GM23338 (cell line): Measurements from ENCODE around the gene BCAR3.

Experiments used
- CTCF ChIP-seq, 2 experiments: fragments of 200-600 bp in 1 of 2; sonication (generic) in 1 of 2; conservative IDR thresholded peaks; 2 replicates each; pipeline versions ENCODE4 v1.5.1 to v1.6.1; 2016 to 2017; ENCODE audit warnings: antibody characterized with exemption in 2 of 2, low read depth in 2 of 2, mild to moderate bottlenecking in 2 of 2, moderate library complexity in 1 of 2
- EZH2phosphoT487 ChIP-seq: fragments of 200-600 bp; sonication (generic); IDR thresholded peaks from one replicate; pipeline ENCODE4 v1.8.1; 2018; ENCODE audit warnings: antibody characterized with exemption; ENCODE audit not compliant: unreplicated experiment

- TF ChIP-seq CTCF (conservative IDR thresholded peaks at IDR 0.05; ENCODE audit: low read depth in 2 of 2) (no peak), EZH2phosphoT487 (no peak)
These were observed 87.1 kb downstream of the BCAR3 start for GRCh38 chr1:93594603-93594880.
